AG09309 (cell line): ENCODE data around the gene GRID2.

Experiments
- DNase-seq: peaks from one replicate; pipeline ENCODE4 v3.0.0-alpha.2; 2010; ENCODE audit warnings: low read depth
- H3K4me3 ChIP-seq: 2 replicates; pipeline ENCODE4 v1.5.1; 2011; ENCODE audit warnings: mild to moderate bottlenecking, low read depth, low read length, moderate library complexity; ENCODE audit not compliant: control insufficient read depth
- CTCF ChIP-seq: IDR thresholded peaks from 2 replicates; pipeline ENCODE4 v1.5.1; 2011; ENCODE audit warnings: mild to moderate bottlenecking, low read depth, low read length, inconsistent platforms; ENCODE audit not compliant: insufficient read depth, control insufficient read depth; ENCODE audit errors: missing control alignments

GRID2 gene

GRCh38 chr4:93179044-93179443, 875.3 kb downstream of the GRID2 start:
- no peak for TF ChIP-seq CTCF
- DNase-seq: no peak
- H3K4me3 ChIP-seq: no peak overlapping the region

GRCh38 chr4:93182722-93183121, 879.0 kb downstream of the GRID2 start:
- H3K4me3 ChIP-seq: no peak overlapping the region
- DNase-seq: no peak
- TF ChIP-seq CTCF: no peak

- no peak overlapping the region for H3K4me3 ChIP-seq
- TF ChIP-seq CTCF: no peak
- no peak for DNase-seq
Measured at GRCh38 chr4:93183576-93183975, 879.8 kb downstream of the GRID2 start.

GRCh38 chr4:93184053-93184452, 880.3 kb downstream of the GRID2 start:
- no peak overlapping the region for H3K4me3 ChIP-seq
- no peak for DNase-seq
- TF ChIP-seq CTCF: no peak

GRCh38 chr4:93186846-93187245, 883.1 kb downstream of the GRID2 start:
- no peak for TF ChIP-seq CTCF
- H3K4me3 ChIP-seq: no peak overlapping the region
- no peak for DNase-seq

GRCh38 chr4:93187466-93187865, 883.7 kb downstream of the GRID2 start:
- DNase-seq: no peak
- no peak overlapping the region for H3K4me3 ChIP-seq
- no peak for TF ChIP-seq CTCF

- no peak overlapping the region for H3K4me3 ChIP-seq
- no peak for TF ChIP-seq CTCF
- no peak for DNase-seq
Measured at GRCh38 chr4:93187892-93188291, 884.1 kb downstream of the GRID2 start.
